Esophagus squamous epithelium (tissue), 5 donors: ENCODE measurements around the gene GOLGA6D. TPM values are rescaled to one million over a fixed set of nuclear protein-coding genes. Genes with fewer than 3 reads are reported as not detected.
"Not testable (repeated sequence)": the region's sequence is repeated elsewhere in the genome, so short reads cannot be mapped to it uniquely, and the experiment has no call there.

ENCODE experiments used
- DNase-seq: peaks from one replicate; lab custom pipeline; 2025; lab: John Stamatoyannopoulos, UW
- H3K27ac ChIP-seq, 4 donors: fragments of 200-600 bp; sonication (generic); one replicate each; pipeline ENCODE4 v1.5.1; 2016 to 2019; ENCODE audit warnings: mild to moderate bottlenecking in 1 of 4
- H3K27me3 ChIP-seq, 4 donors: fragments of 200-600 bp; sonication (generic); 1 replicate in 3 of 4; 2 replicates in 1 of 4; pipeline versions ENCODE4 v1.5.1 to v1.6.0; 2017 to 2021; ENCODE audit warnings: antibody characterized with exemption in 1 of 4
- H3K36me3 ChIP-seq, 3 donors: fragments of 200-600 bp; sonication (generic); one replicate each; pipeline ENCODE4 v1.5.1; 2016 to 2019
- H3K4me1 ChIP-seq, 3 donors: fragments of 200-600 bp; sonication (generic); one replicate each; pipeline ENCODE4 v1.5.1; 2017 to 2019
- H3K4me3 ChIP-seq, 4 donors: fragments of 200-600 bp; sonication (generic); 1 replicate in 3 of 4; 2 replicates in 1 of 4; pipeline ENCODE4 v1.5.1; 2016 to 2019; ENCODE audit warnings: mild to moderate bottlenecking in 2 of 4, moderate library complexity in 1 of 4
- H3K9me3 ChIP-seq, 3 donors: fragments of 200-600 bp; sonication (generic); one replicate each; pipeline ENCODE4 v1.5.1; 2016 to 2019
- CTCF ChIP-seq, 6 experiments: fragments of 450-650 bp in 4 of 6; fragments of 200-600 bp in 2 of 6; sonication (generic) in 2 of 6; IDR thresholded peaks; one replicate each; pipeline ENCODE4 v1.5.1; 2016 to 2019; ENCODE audit warnings: antibody characterized with exemption in 6 of 6, mild to moderate bottlenecking in 4 of 6, moderate library complexity in 4 of 6
- POLR2A ChIP-seq, 4 donors: fragments of 450-650 bp; IDR thresholded peaks; one replicate each; pipeline ENCODE4 v1.6.1; 2017; ENCODE audit warnings: antibody characterized with exemption in 4 of 4, mild to moderate bottlenecking in 4 of 4, moderate library complexity in 3 of 4
- WGBS, 2 donors: methylation state at CpG; one replicate each; pipeline ENCODE4 v1.1.5; 2018; 5-methylcytosine and 5-hydroxymethylcytosine counted together
- intact Hi-C: fragments of 100-400 bp; cut with DNase I; formaldehyde crosslinking; loops from one replicate; pipeline ENCODE4 v1.15.0; 2022
- total RNA-seq, 4 donors: library from RNA; depleted of rRNA; stranded (reverse); fragments of >200 nt; gene quantifications; one replicate each; pipeline ENCODE4 v1.1.0, GENCODE V29; 2016
- donor health status: DM: yes; HTN: yes; CAD: no.

Gene GOLGA6D
- not detected for total RNA-seq

DNA sequence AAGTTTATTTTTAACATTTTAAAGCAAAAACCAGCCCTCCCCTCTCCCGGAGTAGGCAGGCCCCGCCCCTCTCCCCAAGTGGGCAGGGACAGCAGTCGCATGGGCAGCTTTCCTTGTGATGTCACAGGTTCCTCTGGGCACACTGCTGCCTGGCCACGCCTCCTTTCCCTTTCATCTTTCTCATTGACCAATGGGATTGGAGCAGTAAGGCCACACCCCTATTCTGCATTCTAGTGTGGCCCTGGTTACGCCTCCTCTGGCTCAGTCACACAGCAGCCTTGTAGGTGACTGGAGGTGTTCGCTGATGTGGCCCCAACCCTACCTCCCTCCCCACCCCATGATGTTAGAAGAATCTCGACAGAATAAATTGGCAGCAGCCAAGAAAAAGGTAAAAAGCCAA lies at the start of gene GOLGA6D:
GOLGA6D (plus strand) TSS at position 264 of the 400 bp plus-strand sequence; CDS start at position 305, 41 bp downstream.
- H3K27me3 ChIP-seq, H3K36me3 ChIP-seq, DNase-seq, intact Hi-C loops, H3K9me3 ChIP-seq, H3K27ac ChIP-seq, H3K4me3 ChIP-seq, H3K4me1 ChIP-seq: not testable (repeated sequence)
- WGBS, 2 donors, result no CpG with 5 or more reads among the region's 7 CpGs

- H3K27ac ChIP-seq, result no peak overlapping the region
- H3K36me3 ChIP-seq, result no peaks in the 10 kb centered on the region
- no peaks in the 10 kb centered on the region for H3K9me3 ChIP-seq
- 72 to 80% methylated on average over 1 to 2 of the region's 14 CpGs for WGBS, 2 donors
- no peaks in the 10 kb centered on the region for H3K4me1 ChIP-seq
- intact Hi-C loops, result loop anchor here (10.0 kb wide), 1 partner anchor 91 kb away; no protein-coding TSS in a partner anchor
- DNase-seq, result no peak
- H3K4me3 ChIP-seq, result no peak overlapping the region
- TF ChIP-seq POLR2A (IDR thresholded peaks at IDR 0.05), result no peak
- H3K27me3 ChIP-seq, result peaks cover 0 to 83% (median 0%) of the 10 kb centered on the region in 4 donors
Observed at GRCh38 chr15:75233504-75234190, 49.0 kb upstream of the GOLGA6D start.

DNA sequence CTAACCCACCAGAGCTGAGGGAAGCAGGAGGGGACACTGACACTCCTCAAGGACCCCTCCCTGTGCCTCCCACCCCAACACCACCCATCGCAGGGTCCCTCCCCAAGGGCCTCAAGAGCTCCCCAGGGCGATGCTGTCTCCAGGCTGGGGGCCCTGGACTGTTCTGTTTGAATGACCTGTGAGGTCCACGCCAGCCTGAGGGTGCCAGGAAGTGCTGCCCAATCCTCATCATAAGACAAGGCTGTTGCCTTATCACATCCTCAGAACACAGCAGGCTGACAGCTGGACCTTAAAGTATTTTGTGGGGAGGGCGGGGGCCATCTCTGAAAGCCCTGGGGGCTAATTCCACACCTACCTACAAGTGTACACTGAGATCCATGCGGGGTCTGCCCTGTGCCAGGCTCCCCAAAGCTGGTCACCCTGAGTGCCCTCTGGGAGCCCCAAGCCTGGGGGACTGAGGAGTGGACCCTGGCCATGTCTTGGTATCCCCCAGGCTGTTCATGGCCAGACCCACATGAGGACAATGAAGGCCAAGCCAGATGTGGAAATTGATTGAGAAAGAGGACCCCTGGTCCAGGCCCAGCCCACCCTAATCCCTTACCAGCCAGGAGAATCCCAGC lies 48.3 kb upstream of the GOLGA6D start:
- H3K4me1 ChIP-seq, result no peaks in the 10 kb centered on the region
- H3K36me3 ChIP-seq, result no peaks in the 10 kb centered on the region
- peaks cover 0 to 83% (median 0%) of the 10 kb centered on the region in 4 donors for H3K27me3 ChIP-seq
- intact Hi-C loops, result loop anchor here (10.0 kb wide), 1 partner anchor 90 kb away; no protein-coding TSS in a partner anchor
- WGBS, 2 donors, result 67% methylated on average over 1 of the region's 5 CpGs; no CpG with 5 or more reads in 1 of the 2 donors
- no peak for DNase-seq
- H3K27ac ChIP-seq, result no peak overlapping the region
- no peaks in the 10 kb centered on the region for H3K9me3 ChIP-seq
- H3K4me3 ChIP-seq, result no peak overlapping the region
- TF ChIP-seq CTCF (IDR thresholded peaks at IDR 0.05) (no peak), POLR2A (IDR thresholded peaks at IDR 0.05) (no peak)

- intact Hi-C loops, result loop anchor here (10.0 kb wide), 1 partner anchor 90 kb away; no protein-coding TSS in a partner anchor
- WGBS, 2 donors, result 74 to 80% methylated on average over 1 to 10 of the region's 10 CpGs
- Histone ChIP-seq H3K9me3 (no peaks in the 10 kb centered on the region), H3K36me3 (no peaks in the 10 kb centered on the region), H3K27me3 (peaks cover 0 to 85% (median 0%) of the 10 kb centered on the region in 4 donors), H3K27ac (no peak overlapping the region), H3K4me1 (no peaks in the 10 kb centered on the region), H3K4me3 (no peak overlapping the region)
- DNase-seq, result no peak
- no peak for TF ChIP-seq POLR2A (IDR thresholded peaks at IDR 0.05)
- TF ChIP-seq CTCF (IDR thresholded peaks at IDR 0.05), result no peak
Observed at GRCh38 chr15:75235051-75235673, 47.5 kb upstream of the GOLGA6D start.

GRCh38 chr15:75235760-75236729 lies 46.6 kb upstream of the GOLGA6D start:
- Histone ChIP-seq H3K4me1 (no peaks in the 10 kb centered on the region), H3K27ac (no peak overlapping the region), H3K4me3 (no peak overlapping the region), H3K27me3 (peaks cover 0 to 92% (median 0%) of the 10 kb centered on the region in 4 donors), H3K36me3 (no peaks in the 10 kb centered on the region), H3K9me3 (no peaks in the 10 kb centered on the region)
- intact Hi-C loops, result loop anchor here (10.0 kb wide), 1 partner anchor 89 kb away; no protein-coding TSS in a partner anchor
- no peak for TF ChIP-seq CTCF (IDR thresholded peaks at IDR 0.05)
- TF ChIP-seq POLR2A (IDR thresholded peaks at IDR 0.05), result no peak
- no peak for DNase-seq
- 78 to 81% methylated on average over 4 to 9 of the region's 11 CpGs for WGBS, 2 donors
